ENCODE results near the gene MGLL. TPM values are rescaled to one million over a fixed set of nuclear protein-coding genes. Genes with fewer than 3 reads are reported as not detected.

MGLL gene
- total RNA-seq, 4 donors from 2014 or later, result 36.7 to 146 (median 73.5) TPM

DNA sequence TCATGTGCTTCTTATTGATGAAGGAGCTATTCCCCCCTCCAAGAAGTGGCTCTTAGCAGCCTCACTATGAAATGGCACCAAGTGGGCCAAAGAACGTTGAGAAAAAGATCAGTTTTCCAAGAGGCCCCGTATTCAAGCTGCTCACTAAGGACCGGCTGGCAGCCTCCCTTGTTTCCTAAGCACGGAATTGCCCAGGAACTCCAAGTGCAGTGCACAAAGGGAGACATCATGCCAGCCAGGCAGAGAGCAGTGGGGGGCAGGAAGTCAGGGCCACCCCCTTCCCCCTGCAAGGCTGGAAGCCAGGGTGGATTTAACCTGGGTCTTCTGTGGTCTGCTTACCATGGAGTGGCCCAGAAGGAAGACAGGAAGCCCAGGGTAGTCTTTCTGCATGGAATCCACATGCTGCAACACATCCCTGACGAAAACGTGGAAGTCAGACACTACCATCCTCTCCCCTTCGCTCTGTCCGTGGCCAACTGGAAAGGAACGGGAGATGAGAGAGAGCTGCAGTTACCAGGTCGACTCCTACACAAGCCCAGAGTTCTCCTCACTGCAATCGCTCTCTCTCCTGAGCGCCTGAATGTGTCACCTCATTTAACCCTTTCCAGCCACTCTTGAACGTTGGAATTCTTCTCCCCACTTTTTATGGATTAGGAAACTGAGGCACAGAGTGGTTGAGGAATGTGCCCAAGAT is 100.1 kb downstream of the MGLL start:
- no peak for TF ChIP-seq POLR2A (IDR thresholded peaks at IDR 0.05)
- TF ChIP-seq, protein P1, sequence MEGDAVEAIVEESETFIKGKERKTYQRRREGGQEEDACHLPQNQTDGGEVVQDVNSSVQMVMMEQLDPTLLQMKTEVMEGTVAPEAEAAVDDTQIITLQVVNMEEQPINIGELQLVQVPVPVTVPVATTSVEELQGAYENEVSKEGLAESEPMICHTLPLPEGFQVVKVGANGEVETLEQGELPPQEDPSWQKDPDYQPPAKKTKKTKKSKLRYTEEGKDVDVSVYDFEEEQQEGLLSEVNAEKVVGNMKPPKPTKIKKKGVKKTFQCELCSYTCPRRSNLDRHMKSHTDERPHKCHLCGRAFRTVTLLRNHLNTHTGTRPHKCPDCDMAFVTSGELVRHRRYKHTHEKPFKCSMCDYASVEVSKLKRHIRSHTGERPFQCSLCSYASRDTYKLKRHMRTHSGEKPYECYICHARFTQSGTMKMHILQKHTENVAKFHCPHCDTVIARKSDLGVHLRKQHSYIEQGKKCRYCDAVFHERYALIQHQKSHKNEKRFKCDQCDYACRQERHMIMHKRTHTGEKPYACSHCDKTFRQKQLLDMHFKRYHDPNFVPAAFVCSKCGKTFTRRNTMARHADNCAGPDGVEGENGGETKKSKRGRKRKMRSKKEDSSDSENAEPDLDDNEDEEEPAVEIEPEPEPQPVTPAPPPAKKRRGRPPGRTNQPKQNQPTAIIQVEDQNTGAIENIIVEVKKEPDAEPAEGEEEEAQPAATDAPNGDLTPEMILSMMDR (IDR thresholded peaks at IDR 0.05), result no peak
- Histone ChIP-seq H3K9me3 (no peaks in the 10 kb centered on the region), H3K27me3 (no peaks in the 10 kb centered on the region), H3K4me3 (no peak overlapping the region), H3K4me1 (peaks cover 0 to 27% (median 2%) of the 10 kb centered on the region in 3 donors), H3K36me3 (peaks cover 0 to 72% (median 6%) of the 10 kb centered on the region in 3 donors), H3K27ac (peak overlapping the region in 3 of 4 donors; percentile 0 to 44 (median 28))
- no peak for DNase-seq
- intact Hi-C loops (cut with DNase I), result no loop called here
- WGBS, 2 donors, result 49 to 61% methylated on average over 11 to 13 of the region's 13 CpGs

DNA sequence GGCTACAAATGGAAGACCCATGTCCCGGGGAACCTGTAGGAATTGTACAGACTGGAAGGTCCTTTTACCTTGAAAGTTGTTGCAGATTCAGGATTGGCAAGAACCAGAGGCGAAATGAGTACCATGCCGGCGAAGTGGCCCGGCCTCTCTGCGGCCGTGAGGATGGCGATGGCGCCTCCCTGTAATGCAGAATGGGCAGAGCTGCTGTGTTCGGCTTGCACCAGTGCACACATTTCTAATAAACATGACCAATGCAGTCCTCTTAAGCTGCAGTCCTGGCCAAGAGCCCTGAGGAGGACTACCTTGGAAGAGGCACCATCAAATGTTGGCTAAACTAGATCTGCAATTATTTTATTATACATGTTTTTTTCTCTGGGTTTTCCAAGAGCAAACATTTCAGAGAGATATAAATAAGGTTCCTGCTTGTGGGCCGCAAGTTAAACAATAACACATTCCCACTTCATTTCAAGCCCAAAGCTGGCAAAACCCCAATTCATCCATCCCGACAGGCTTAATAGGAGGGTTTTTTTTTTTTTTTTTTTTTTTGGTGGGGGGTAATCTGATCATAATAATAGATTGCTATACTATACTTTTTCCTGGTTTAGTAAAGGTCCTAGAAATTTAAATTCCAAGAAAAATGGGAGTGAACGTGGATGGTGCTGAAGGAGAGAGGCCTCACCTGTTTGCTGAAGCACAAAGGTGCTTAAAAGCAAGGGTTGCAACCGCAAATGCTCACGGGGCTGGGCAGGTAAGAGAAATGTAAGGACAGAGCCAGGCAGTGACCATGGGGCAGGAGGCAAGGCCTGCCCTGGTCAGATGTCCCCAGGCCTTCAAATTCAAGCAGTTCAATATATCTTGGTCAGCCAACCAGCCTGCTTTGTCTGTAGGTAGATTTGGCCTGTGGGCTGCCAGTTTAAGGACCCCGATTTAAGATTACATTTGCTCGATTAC is 101.1 kb downstream of the MGLL start:
- H3K27me3 ChIP-seq, result no peaks in the 10 kb centered on the region
- H3K9me3 ChIP-seq, result no peaks in the 10 kb centered on the region
- TF ChIP-seq POLR2A (IDR thresholded peaks at IDR 0.05), result no peak
- TF ChIP-seq, protein P1 (IDR thresholded peaks at IDR 0.05), result no peak
- WGBS, 2 donors, result 87 to 88% methylated on average over 9 to 16 of the region's 17 CpGs
- peaks cover 0 to 31% (median 2%) of the 10 kb centered on the region in 3 donors for H3K4me1 ChIP-seq
- H3K4me3 ChIP-seq, result no peak overlapping the region
- H3K27ac ChIP-seq, result peak overlapping the region in 1 of 4 donors; percentile 44
- peaks cover 0 to 82% (median 6%) of the 10 kb centered on the region in 3 donors for H3K36me3 ChIP-seq
- no peak for DNase-seq
- intact Hi-C loops (cut with DNase I), result no loop called here

DNA sequence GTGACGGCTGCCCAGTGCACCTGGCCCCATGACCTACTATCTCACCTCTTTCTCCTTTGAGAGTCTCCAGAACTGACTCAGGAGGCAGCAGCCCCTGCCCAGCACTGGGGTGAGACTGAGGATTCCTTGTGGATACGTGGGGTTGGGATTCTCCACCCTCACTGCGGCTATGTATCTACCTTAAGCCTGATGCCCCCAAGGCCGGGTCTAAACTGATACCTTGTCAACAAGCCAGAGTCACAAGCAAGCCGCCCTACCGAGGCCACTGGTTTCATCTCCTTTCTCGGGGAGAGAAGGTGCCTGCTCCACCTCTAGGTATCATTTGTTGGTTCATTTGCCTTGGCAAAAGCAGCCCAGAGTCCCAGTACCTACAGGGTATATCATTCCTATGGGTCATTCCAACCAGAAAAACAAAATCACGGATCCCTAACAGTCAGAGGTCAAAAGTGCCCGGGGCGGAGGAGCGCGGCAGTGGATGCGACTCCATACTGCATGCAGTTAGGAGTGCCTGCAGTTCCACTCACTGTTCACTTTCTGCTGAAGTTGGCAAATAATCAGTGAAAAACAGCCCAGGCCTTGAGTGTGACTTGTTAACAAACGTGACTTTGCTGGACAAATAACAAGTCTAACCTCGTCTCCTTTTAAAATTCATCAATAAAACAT is 102.0 kb downstream of the MGLL start:
- H3K4me1 ChIP-seq, result peaks cover 0 to 31% (median 2%) of the 10 kb centered on the region in 3 donors
- 80 to 91% methylated on average over 6 to 14 of the region's 15 CpGs for WGBS, 2 donors
- H3K27ac ChIP-seq, result no peak overlapping the region
- H3K4me3 ChIP-seq, result no peak overlapping the region
- TF ChIP-seq POLR2A (IDR thresholded peaks at IDR 0.05), result no peak
- TF ChIP-seq, protein P1 (IDR thresholded peaks at IDR 0.05), result no peak
- no peaks in the 10 kb centered on the region for H3K27me3 ChIP-seq
- no peaks in the 10 kb centered on the region for H3K9me3 ChIP-seq
- H3K36me3 ChIP-seq, result peaks cover 0 to 90% (median 6%) of the 10 kb centered on the region in 3 donors
- DNase-seq, result no peak
- intact Hi-C loops (cut with DNase I), result no loop called here

DNA sequence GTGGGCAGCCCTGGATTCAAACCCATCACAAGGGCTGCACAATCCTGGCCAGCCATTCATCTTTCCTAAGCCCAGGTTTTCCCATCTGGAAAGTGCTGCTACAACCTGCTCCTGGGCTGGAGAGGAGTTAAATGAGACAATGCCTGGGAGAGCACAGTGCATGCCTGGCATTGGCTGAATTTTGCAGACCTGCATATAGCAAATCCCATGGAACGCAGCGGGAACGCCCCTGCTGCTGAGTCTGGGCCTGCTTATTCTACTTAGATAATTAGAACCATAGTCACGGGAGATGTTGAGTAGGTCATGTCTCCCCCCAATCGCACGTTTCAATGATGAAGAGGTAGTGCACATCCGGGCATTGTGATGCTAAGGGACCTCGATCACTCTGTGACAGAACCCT is 102.9 kb downstream of the MGLL start:
- TF ChIP-seq, protein P1 (IDR thresholded peaks at IDR 0.05), result no peak
- TF ChIP-seq POLR2A (IDR thresholded peaks at IDR 0.05), result no peak
- no peak overlapping the region for H3K4me3 ChIP-seq
- no peaks in the 10 kb centered on the region for H3K27me3 ChIP-seq
- H3K36me3 ChIP-seq, result peaks cover 0 to 89% (median 6%) of the 10 kb centered on the region in 3 donors
- no peak for DNase-seq
- 79 to 96% methylated on average over 3 to 8 of the region's 8 CpGs for WGBS, 2 donors
- no peak overlapping the region for H3K27ac ChIP-seq
- H3K4me1 ChIP-seq, result peaks cover 0 to 31% (median 2%) of the 10 kb centered on the region in 3 donors
- intact Hi-C loops (cut with DNase I), result no loop called here
- H3K9me3 ChIP-seq, result no peaks in the 10 kb centered on the region

All from esophagus squamous epithelium (tissue), 5 donors.